ENCODE data around the gene RAB6B. TPM values are rescaled to one million over a fixed set of nuclear protein-coding genes. Genes with fewer than 3 reads are reported as not detected.

Gene RAB6B
- total RNA-seq, 4 donors from 2014 or later = 6.2 to 11.9 (median 10.5) TPM

DNA sequence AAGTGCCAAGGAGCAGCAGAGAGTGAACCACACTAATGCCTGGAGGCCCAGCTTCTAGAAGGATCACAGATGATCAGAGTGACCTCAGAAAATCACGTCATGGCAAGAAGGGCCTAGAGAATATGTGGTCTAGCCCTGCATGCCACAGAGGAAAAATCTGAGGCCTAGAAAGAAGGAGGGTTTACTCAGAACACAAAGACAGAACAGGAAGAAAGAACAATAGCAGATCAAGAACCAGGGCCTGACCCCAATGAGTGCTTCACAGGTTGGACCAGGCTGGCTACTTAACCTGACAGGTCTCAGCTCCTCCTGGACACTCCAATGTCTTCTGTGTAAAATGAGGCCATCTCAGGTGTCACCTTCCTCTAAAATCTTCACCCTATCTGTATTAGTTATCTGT lies 14.2 kb downstream of the RAB6B start:
- intact Hi-C loops (cut with DNase I) = no loop called here
- Histone ChIP-seq H3K36me3 (no peaks in the 10 kb centered on the region), H3K27me3 (no peaks in the 10 kb centered on the region), H3K27ac (replicated peaks in 1 of 4) (no peak overlapping the region), H3K4me1 (peaks cover 0 to 7% (median 6%) of the 10 kb centered on the region in 4 donors), H3K4me3 (no peak overlapping the region), H3K9me3 (peaks cover 0 to 11% (median 2%) of the 10 kb centered on the region in 4 donors)
- TF ChIP-seq EP300 (IDR thresholded peaks at IDR 0.05) (no peak), POLR2AphosphoS5 (IDR thresholded peaks at IDR 0.05) (no peak), POLR2A (IDR thresholded peaks at IDR 0.05; ENCODE audit: low read depth) (no peak)
- TF ChIP-seq, protein P1, sequence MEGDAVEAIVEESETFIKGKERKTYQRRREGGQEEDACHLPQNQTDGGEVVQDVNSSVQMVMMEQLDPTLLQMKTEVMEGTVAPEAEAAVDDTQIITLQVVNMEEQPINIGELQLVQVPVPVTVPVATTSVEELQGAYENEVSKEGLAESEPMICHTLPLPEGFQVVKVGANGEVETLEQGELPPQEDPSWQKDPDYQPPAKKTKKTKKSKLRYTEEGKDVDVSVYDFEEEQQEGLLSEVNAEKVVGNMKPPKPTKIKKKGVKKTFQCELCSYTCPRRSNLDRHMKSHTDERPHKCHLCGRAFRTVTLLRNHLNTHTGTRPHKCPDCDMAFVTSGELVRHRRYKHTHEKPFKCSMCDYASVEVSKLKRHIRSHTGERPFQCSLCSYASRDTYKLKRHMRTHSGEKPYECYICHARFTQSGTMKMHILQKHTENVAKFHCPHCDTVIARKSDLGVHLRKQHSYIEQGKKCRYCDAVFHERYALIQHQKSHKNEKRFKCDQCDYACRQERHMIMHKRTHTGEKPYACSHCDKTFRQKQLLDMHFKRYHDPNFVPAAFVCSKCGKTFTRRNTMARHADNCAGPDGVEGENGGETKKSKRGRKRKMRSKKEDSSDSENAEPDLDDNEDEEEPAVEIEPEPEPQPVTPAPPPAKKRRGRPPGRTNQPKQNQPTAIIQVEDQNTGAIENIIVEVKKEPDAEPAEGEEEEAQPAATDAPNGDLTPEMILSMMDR (IDR thresholded peaks at IDR 0.05) = no peak
- 89% methylated on average over 1 of the region's 1 CpG for WGBS
- DNase-seq (ENCODE audit: extremely low spot score) = no peak

DNA sequence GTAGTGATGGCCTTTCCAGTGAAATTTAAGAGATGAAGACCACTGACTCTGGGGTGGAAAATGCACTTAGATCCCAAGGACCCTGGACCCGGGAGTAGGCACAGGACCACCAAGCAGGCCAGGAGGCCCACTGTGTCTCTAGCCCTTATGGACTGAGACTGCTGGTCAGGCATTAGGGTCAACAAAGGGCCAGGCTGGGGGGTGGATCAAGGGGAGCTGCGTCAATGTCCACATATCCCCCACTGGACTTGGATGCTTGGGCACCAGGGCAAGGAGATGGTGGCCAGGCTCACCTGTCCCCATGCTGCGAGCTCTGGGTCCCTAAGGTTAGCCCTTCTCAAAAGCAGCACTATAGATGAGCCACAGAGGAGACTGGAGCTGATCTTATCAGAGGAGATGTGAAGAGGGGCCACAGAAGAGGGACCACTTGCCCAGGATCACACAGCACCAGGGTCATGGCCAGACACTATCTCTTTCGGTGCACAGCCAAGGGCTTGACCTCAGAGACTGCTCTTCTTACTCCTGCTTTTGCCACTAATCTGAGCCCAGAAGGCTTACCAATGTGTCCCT lies 14.7 kb downstream of the RAB6B start:
- Histone ChIP-seq H3K27ac (replicated peaks in 1 of 4) (no peak overlapping the region), H3K36me3 (no peaks in the 10 kb centered on the region), H3K27me3 (no peaks in the 10 kb centered on the region), H3K9me3 (peaks cover 0 to 11% (median 2%) of the 10 kb centered on the region in 4 donors), H3K4me3 (no peak overlapping the region), H3K4me1 (peaks cover 0 to 7% (median 6%) of the 10 kb centered on the region in 4 donors)
- TF ChIP-seq, protein P1 (IDR thresholded peaks at IDR 0.05) = no peak
- TF ChIP-seq POLR2A (IDR thresholded peaks at IDR 0.05; ENCODE audit: low read depth) (no peak), POLR2AphosphoS5 (IDR thresholded peaks at IDR 0.05) (no peak), EP300 (IDR thresholded peaks at IDR 0.05) (no peak)
- 100% methylated on average over 2 of the region's 4 CpGs for WGBS
- no peak for DNase-seq (ENCODE audit: extremely low spot score)
- intact Hi-C loops (cut with DNase I) = no loop called here

DNA sequence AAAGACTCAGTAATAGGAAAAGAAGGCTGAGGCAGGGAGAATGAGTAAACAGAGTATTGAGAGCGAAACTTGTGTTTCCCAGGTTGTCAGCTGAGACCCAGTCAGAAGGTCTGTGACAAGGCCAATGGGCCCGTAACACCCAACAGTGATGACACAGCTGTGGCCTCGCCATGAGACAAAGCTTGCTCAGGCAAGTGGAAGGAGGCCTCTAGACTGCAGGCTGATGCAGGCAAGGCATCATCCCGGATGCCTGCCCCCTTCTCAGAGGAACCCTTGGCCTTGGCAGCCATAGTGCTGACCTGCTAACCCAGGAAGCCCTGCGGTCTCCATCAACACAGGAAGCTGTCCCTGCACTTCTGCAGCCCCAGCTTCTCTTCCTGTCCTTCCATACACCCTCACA lies 15.4 kb downstream of the RAB6B start:
- no peaks in the 10 kb centered on the region for H3K27me3 ChIP-seq
- H3K36me3 ChIP-seq = no peaks in the 10 kb centered on the region
- no peak overlapping the region for H3K4me3 ChIP-seq
- TF ChIP-seq POLR2A (IDR thresholded peaks at IDR 0.05; ENCODE audit: low read depth) (no peak), EP300 (IDR thresholded peaks at IDR 0.05) (no peak), POLR2AphosphoS5 (IDR thresholded peaks at IDR 0.05) (no peak)
- TF ChIP-seq, protein P1 (IDR thresholded peaks at IDR 0.05) = no peak
- no peak overlapping the region for H3K27ac ChIP-seq (replicated peaks in 1 of 4)
- WGBS = 89% methylated on average over 5 of the region's 5 CpGs
- H3K9me3 ChIP-seq = peaks cover 0 to 11% (median 2%) of the 10 kb centered on the region in 4 donors
- no peak for DNase-seq (ENCODE audit: extremely low spot score)
- peaks cover 0 to 7% (median 6%) of the 10 kb centered on the region in 4 donors for H3K4me1 ChIP-seq
- intact Hi-C loops (cut with DNase I) = no loop called here

DNA sequence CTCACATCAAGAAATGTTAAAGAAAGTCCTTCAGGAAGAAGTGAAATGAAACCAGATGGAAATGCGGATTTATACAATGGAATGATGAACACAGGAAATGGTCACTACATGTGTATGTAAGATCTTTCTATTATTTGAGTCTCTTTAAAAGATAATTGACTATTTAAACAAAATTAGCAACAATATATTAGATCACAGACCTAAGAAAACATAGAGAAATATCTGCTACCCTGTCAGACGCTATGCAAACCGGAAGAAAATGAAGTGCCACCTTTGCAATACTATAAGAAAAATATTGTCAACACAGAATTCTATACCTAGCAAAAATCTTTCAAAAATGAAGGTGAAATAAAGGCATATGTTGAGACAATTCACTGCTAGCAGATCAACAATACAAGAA lies 17.2 kb downstream of the RAB6B start:
- DNase-seq (ENCODE audit: extremely low spot score) = no peak
- intact Hi-C loops (cut with DNase I) = no loop called here
- 92% methylated on average over 3 of the region's 3 CpGs for WGBS
- TF ChIP-seq POLR2AphosphoS5 (IDR thresholded peaks at IDR 0.05) = no peak
- TF ChIP-seq EP300 (IDR thresholded peaks at IDR 0.05) = no peak
- no peak for TF ChIP-seq POLR2A (IDR thresholded peaks at IDR 0.05; ENCODE audit: low read depth)
- TF ChIP-seq, protein P1 (IDR thresholded peaks at IDR 0.05) = no peak
- Histone ChIP-seq H3K27ac (replicated peaks in 1 of 4) (no peak overlapping the region), H3K27me3 (no peaks in the 10 kb centered on the region), H3K4me1 (peaks cover 0 to 6% (median 3%) of the 10 kb centered on the region in 4 donors), H3K36me3 (no peaks in the 10 kb centered on the region), H3K9me3 (peaks cover 0 to 11% (median 2%) of the 10 kb centered on the region in 4 donors), H3K4me3 (no peak overlapping the region)

DNA sequence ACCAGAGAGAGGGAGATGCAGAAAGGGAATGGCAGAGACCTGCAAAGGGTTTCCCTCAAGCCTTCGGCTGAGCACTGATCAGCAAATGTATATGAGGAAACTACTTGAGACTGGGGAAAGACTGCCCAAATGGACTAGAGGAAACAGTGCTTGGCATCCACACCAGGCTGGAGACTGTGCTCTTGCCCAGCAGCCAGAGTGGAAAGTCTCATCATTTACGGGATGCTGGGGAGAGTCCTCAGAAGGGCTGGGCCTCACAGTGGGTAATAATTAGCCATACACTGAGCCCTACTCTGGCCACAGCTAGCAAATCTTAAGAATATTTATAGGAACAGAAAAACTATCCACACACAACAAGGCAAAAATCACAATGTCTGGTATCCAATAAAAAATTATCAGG lies 18.5 kb downstream of the RAB6B start:
- Histone ChIP-seq H3K27ac (replicated peaks in 1 of 4) (no peak overlapping the region), H3K4me3 (no peak overlapping the region), H3K4me1 (no peaks in the 10 kb centered on the region), H3K36me3 (no peaks in the 10 kb centered on the region), H3K9me3 (peaks cover 0 to 11% (median 2%) of the 10 kb centered on the region in 4 donors), H3K27me3 (no peaks in the 10 kb centered on the region)
- no peak for DNase-seq (ENCODE audit: extremely low spot score)
- intact Hi-C loops (cut with DNase I) = no loop called here
- TF ChIP-seq, protein P1 (IDR thresholded peaks at IDR 0.05) = no peak
- TF ChIP-seq POLR2A (IDR thresholded peaks at IDR 0.05; ENCODE audit: low read depth) (no peak), EP300 (IDR thresholded peaks at IDR 0.05) (no peak), POLR2AphosphoS5 (IDR thresholded peaks at IDR 0.05) (no peak)
- 91% methylated on average over 2 of the region's 2 CpGs for WGBS
